Measurements from ENCODE around the gene TMEM203.

GRCh38 chr9:137162505-137163364 lies 42.7 kb downstream of the TMEM203 start:
- TF ChIP-seq, protein P1, sequence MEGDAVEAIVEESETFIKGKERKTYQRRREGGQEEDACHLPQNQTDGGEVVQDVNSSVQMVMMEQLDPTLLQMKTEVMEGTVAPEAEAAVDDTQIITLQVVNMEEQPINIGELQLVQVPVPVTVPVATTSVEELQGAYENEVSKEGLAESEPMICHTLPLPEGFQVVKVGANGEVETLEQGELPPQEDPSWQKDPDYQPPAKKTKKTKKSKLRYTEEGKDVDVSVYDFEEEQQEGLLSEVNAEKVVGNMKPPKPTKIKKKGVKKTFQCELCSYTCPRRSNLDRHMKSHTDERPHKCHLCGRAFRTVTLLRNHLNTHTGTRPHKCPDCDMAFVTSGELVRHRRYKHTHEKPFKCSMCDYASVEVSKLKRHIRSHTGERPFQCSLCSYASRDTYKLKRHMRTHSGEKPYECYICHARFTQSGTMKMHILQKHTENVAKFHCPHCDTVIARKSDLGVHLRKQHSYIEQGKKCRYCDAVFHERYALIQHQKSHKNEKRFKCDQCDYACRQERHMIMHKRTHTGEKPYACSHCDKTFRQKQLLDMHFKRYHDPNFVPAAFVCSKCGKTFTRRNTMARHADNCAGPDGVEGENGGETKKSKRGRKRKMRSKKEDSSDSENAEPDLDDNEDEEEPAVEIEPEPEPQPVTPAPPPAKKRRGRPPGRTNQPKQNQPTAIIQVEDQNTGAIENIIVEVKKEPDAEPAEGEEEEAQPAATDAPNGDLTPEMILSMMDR (conservative IDR thresholded peaks at IDR 0.05; ENCODE audit: low read length): no peak
- no peak for TF ChIP-seq EZH2phosphoT487 (IDR thresholded peaks at IDR 0.05; ENCODE audit: borderline replicate concordance, low read depth, low read length)
